Neural cell (in vitro differentiated cells): ENCODE measurements around the gene PRADC1. TPM values are rescaled to one million over a fixed set of nuclear protein-coding genes. Genes with fewer than 3 reads are reported as not detected.

ENCODE experiments used
- H2AFZ ChIP-seq: fragments of 200-600, 300-800 bp; sonication (generic), shearing (Covaris generic); 2 replicates; pipeline ENCODE4 v1.6.0; 2014; ENCODE audit warnings: low read depth, mild to moderate bottlenecking, antibody characterized with exemption, low read length, moderate library complexity
- H3F3A ChIP-seq: fragments of 200-600 bp; shearing (Covaris generic); 2 replicates; pipeline ENCODE4 v1.6.1; 2016; ENCODE audit warnings: mild to moderate bottlenecking, moderate library complexity, mixed read lengths, antibody characterized with exemption, low read length; ENCODE audit not compliant: insufficient read depth, poor library complexity, severe bottlenecking
- H3K27ac ChIP-seq: fragments of 200-600, 300-800 bp; sonication (generic), shearing (Covaris generic); 2 replicates; pipeline ENCODE4 v1.5.1; 2014; ENCODE audit warnings: mild to moderate bottlenecking, low read length, moderate library complexity
- H3K27me3 ChIP-seq: fragments of 300-800, 200-600 bp; sonication (generic), shearing (Covaris generic); 2 replicates; pipeline ENCODE4 v1.6.0; 2014; ENCODE audit warnings: mild to moderate bottlenecking, low read depth, low read length, moderate library complexity; ENCODE audit not compliant: insufficient read depth
- H3K36me3 ChIP-seq: fragments of 300-800, 200-600 bp; sonication (generic), shearing (Covaris generic); 2 replicates; pipeline ENCODE4 v1.5.1; 2014; ENCODE audit warnings: mild to moderate bottlenecking, antibody characterized with exemption, low read length, moderate library complexity; ENCODE audit not compliant: insufficient read depth
- H3K4me2 ChIP-seq: fragments of 300-800, 200-600 bp; sonication (generic), shearing (Covaris generic); 2 replicates; pipeline ENCODE4 v1.6.0; 2014; ENCODE audit warnings: mild to moderate bottlenecking, low read length
- H3K4me3 ChIP-seq: fragments of 300-800, 200-600 bp; sonication (generic), shearing (Covaris generic); 2 replicates; pipeline ENCODE4 v1.5.1; 2014; ENCODE audit warnings: mild to moderate bottlenecking, low read length, moderate library complexity
- H3K79me2 ChIP-seq: fragments of 200-600 bp; shearing (Covaris generic); replicated peaks from 2 replicates; pipeline ENCODE4 v1.6.0; 2014; ENCODE audit warnings: mild to moderate bottlenecking, low read length, moderate library complexity; ENCODE audit not compliant: insufficient read depth
- H3K9ac ChIP-seq: fragments of 300-800, 200-600 bp; sonication (generic), shearing (Covaris generic); 2 replicates; pipeline ENCODE4 v1.6.1; 2016; ENCODE audit warnings: mild to moderate bottlenecking, low read length, mixed read lengths
- H3K9me2 ChIP-seq: fragments of 200-600 bp; shearing (Covaris generic); 2 replicates; pipeline ENCODE4 v1.6.1; 2016; ENCODE audit warnings: mild to moderate bottlenecking, low read length, mixed read lengths; ENCODE audit not compliant: insufficient read depth
- H3K9me3 ChIP-seq: fragments of 200-600, 300-800 bp; sonication (generic), shearing (Covaris generic); 2 replicates; pipeline ENCODE4 v1.6.1; 2016; ENCODE audit warnings: mild to moderate bottlenecking, mixed run types, low read length, moderate library complexity, mixed read lengths
- H4K20me1 ChIP-seq: fragments of 200-600 bp; shearing (Covaris generic); 2 replicates; pipeline ENCODE4 v1.6.1; 2016; ENCODE audit warnings: mild to moderate bottlenecking, mixed run types; ENCODE audit not compliant: insufficient read depth
- CTCF ChIP-seq: fragments of 450-650 bp; IDR thresholded peaks from 2 replicates; pipeline ENCODE4 v1.5.1; 2014; ENCODE audit warnings: antibody characterized with exemption, mild to moderate bottlenecking, moderate library complexity; ENCODE audit not compliant: poor library complexity, severe bottlenecking
- EP300 ChIP-seq: fragments of 450-650 bp; conservative IDR thresholded peaks from 2 replicates; pipeline ENCODE4 v1.6.1; 2014; ENCODE audit warnings: antibody characterized with exemption, mild to moderate bottlenecking, moderate library complexity; ENCODE audit not compliant: poor library complexity, severe bottlenecking
- EZH2 ChIP-seq: fragments of 200-600, 300-800 bp; shearing (Covaris generic), sonication (generic); IDR thresholded peaks from 2 replicates; pipeline ENCODE4 v1.6.1; 2014; ENCODE audit warnings: antibody characterized with exemption, low read length, borderline replicate concordance, mild to moderate bottlenecking; ENCODE audit not compliant: insufficient read depth, poor library complexity, severe bottlenecking
- MXI1 ChIP-seq: fragments of 450-650 bp; conservative IDR thresholded peaks from 2 replicates; pipeline ENCODE4 v1.6.1; 2014; ENCODE audit warnings: antibody characterized with exemption, mild to moderate bottlenecking; ENCODE audit not compliant: poor library complexity, severe bottlenecking
- POLR2AphosphoS5 ChIP-seq: IDR thresholded peaks from 2 replicates; pipeline ENCODE4 v1.6.1; 2012
- RAD21 ChIP-seq: fragments of 450-650 bp; conservative IDR thresholded peaks from 2 replicates; pipeline ENCODE4 v1.6.1; 2014; ENCODE audit warnings: antibody characterized with exemption, mild to moderate bottlenecking, moderate library complexity
- REST ChIP-seq: IDR thresholded peaks from 2 replicates; pipeline ENCODE4 v1.6.1; 2012; ENCODE audit warnings: borderline replicate concordance
- SMC3 ChIP-seq: fragments of 450-650 bp; conservative IDR thresholded peaks from 2 replicates; pipeline ENCODE4 v1.6.1; 2014; ENCODE audit warnings: antibody characterized with exemption, mild to moderate bottlenecking, moderate library complexity; ENCODE audit not compliant: poor library complexity
- TAF1 ChIP-seq: IDR thresholded peaks from 2 replicates; pipeline ENCODE4 v1.6.1; 2012; ENCODE audit warnings: low read depth
- polyA plus RNA-seq: library from polyadenylated mRNA; depleted of rRNA; stranded (reverse); fragments of >200 nt; gene quantifications from 2 replicates; pipeline ENCODE4 v1.2.3, GENCODE V29; 2014

PRADC1 gene
- polyA plus RNA-seq, 1 donor from 2014 or later: 36.5 TPM

GRCh38 chr2:73244580-73244979 lies 11.5 kb upstream of the PRADC1 start:
- no peak overlapping the region for H3K4me3 ChIP-seq
- H3K27me3 ChIP-seq: no peaks in the 10 kb centered on the region
- H2AFZ ChIP-seq: no peak overlapping the region
- H3K27ac ChIP-seq: no peak overlapping the region
- TF ChIP-seq CTCF (no peak), RAD21 (no peak), POLR2AphosphoS5 (no peak), EP300 (no peak), SMC3 (no peak), EZH2 (no peak), TAF1 (no peak), REST (no peak), MXI1 (no peak)
- no peaks in the 10 kb centered on the region for H4K20me1 ChIP-seq
- no peak overlapping the region for H3K9ac ChIP-seq
- no peaks in the 10 kb centered on the region for H3F3A ChIP-seq
- H3K4me2 ChIP-seq: no peak overlapping the region
- H3K79me2 ChIP-seq: peaks cover 17% of the 10 kb centered on the region
- no peaks in the 10 kb centered on the region for H3K9me2 ChIP-seq
- H3K36me3 ChIP-seq: no peaks in the 10 kb centered on the region
- no peaks in the 10 kb centered on the region for H3K9me3 ChIP-seq

- Histone ChIP-seq H3K79me2 (peaks cover 21% of the 10 kb centered on the region), H4K20me1 (no peaks in the 10 kb centered on the region)
These were observed 11.0 kb upstream of the PRADC1 start for GRCh38 chr2:73243884-73244570.

More at GRCh38 chr2:73243884-73244570, 11.0 kb upstream of the PRADC1 start:
- H3K4me3 ChIP-seq: no peak overlapping the region
- no peak overlapping the region for H3K27ac ChIP-seq
- H3K27me3 ChIP-seq: no peaks in the 10 kb centered on the region
- H3K4me2 ChIP-seq: no peak overlapping the region
- no peaks in the 10 kb centered on the region for H3K36me3 ChIP-seq
- no peaks in the 10 kb centered on the region for H3F3A ChIP-seq
- no peaks in the 10 kb centered on the region for H3K9me2 ChIP-seq
- no peaks in the 10 kb centered on the region for H3K9me3 ChIP-seq
- no peak overlapping the region for H2AFZ ChIP-seq
- no peak overlapping the region for H3K9ac ChIP-seq
- no peak for TF ChIP-seq CTCF
- no peak for TF ChIP-seq REST
- no peak for TF ChIP-seq MXI1
- TF ChIP-seq RAD21: no peak
- no peak for TF ChIP-seq EP300
- no peak for TF ChIP-seq EZH2
- TF ChIP-seq TAF1: no peak
- TF ChIP-seq POLR2AphosphoS5: no peak
- TF ChIP-seq SMC3: no peak
